Stimulated activated CD4-positive, alpha-beta T cell treated with anti-CD3 and anti-CD28 coated beads, Interleukin-4, amount 100 ng/mL, for 4 hours (primary cell): ENCODE measurements around the gene GFRA4.
"Not testable (repeated sequence)": the region's sequence is repeated elsewhere in the genome, so short reads cannot be mapped to it uniquely, and the experiment has no call there.

ENCODE experiments used
- DNase-seq, 2 experiments: peaks; one replicate each; pipeline ENCODE4 v3.0.0-alpha.2; 2020

The GFRA4 gene

GRCh38 chr20:3652676-3653596 lies 10.3 kb downstream of the GFRA4 start:
- no peak for DNase-seq

- no peak for DNase-seq
These were observed 11.0 kb downstream of the GFRA4 start for GRCh38 chr20:3652221-3652620.

- no peak for DNase-seq
These were observed 11.8 kb downstream of the GFRA4 start for GRCh38 chr20:3651204-3651962.

- no peak for DNase-seq
These were observed 14.2 kb downstream of the GFRA4 start for GRCh38 chr20:3648951-3649350.

- no peak for DNase-seq
These were observed 15.7 kb downstream of the GFRA4 start for GRCh38 chr20:3647473-3647872.

GRCh38 chr20:3646651-3647050 lies 16.5 kb downstream of the GFRA4 start:
- DNase-seq, result no peak

GRCh38 chr20:3646067-3646440 lies 17.1 kb downstream of the GFRA4 start:
- no peak for DNase-seq

- DNase-seq, result no peak
These were observed 17.7 kb downstream of the GFRA4 start for GRCh38 chr20:3645309-3646066.

GRCh38 chr20:3640259-3640658 lies 22.9 kb downstream of the GFRA4 start:
- DNase-seq, result no peak

GRCh38 chr20:3635346-3635745 lies 27.9 kb downstream of the GFRA4 start:
- no peak for DNase-seq

- no peak for DNase-seq
These were observed 29.2 kb downstream of the GFRA4 start for GRCh38 chr20:3633913-3634478.

GRCh38 chr20:3632311-3633004 lies 30.7 kb downstream of the GFRA4 start:
- DNase-seq, result no peak

GRCh38 chr20:3631534-3631933 lies 31.7 kb downstream of the GFRA4 start:
- no peak for DNase-seq

GRCh38 chr20:3630429-3630828 lies 32.8 kb downstream of the GFRA4 start:
- no peak for DNase-seq

- no peak for DNase-seq
These were observed 33.3 kb downstream of the GFRA4 start for GRCh38 chr20:3629893-3630292.

- DNase-seq, result no peak
These were observed 34.5 kb downstream of the GFRA4 start for GRCh38 chr20:3628502-3629314.

GRCh38 chr20:3627476-3627875 lies 35.7 kb downstream of the GFRA4 start:
- DNase-seq, result no peak

GRCh38 chr20:3622406-3622805 lies 40.8 kb downstream of the GFRA4 start:
- no peak for DNase-seq

GRCh38 chr20:3621111-3621510 lies 42.1 kb downstream of the GFRA4 start:
- DNase-seq, result no peak

- no peak for DNase-seq
These were observed 46.9 kb downstream of the GFRA4 start for GRCh38 chr20:3616250-3616649.

- DNase-seq, result not testable (repeated sequence)
These were observed 47.9 kb downstream of the GFRA4 start for GRCh38 chr20:3615171-3615840.
